NCI-H2029 (cell line): Measurements from ENCODE around the gene ADAM22.

Experiments used
- DNase-seq: peaks from one replicate; lab custom pipeline; 2025; lab: John Stamatoyannopoulos, UW

Gene ADAM22

GRCh38 chr7:88042157-88042556, 108.1 kb downstream of the ADAM22 start:
- no peak for DNase-seq

GRCh38 chr7:88042803-88043202, 108.8 kb downstream of the ADAM22 start:
- DNase-seq: no peak

- DNase-seq: no peak
These were observed 110.0 kb downstream of the ADAM22 start for GRCh38 chr7:88044069-88044468.

- no peak for DNase-seq
These were observed 113.0 kb downstream of the ADAM22 start for GRCh38 chr7:88046839-88047573.

- no peak for DNase-seq
These were observed 123.6 kb downstream of the ADAM22 start for GRCh38 chr7:88057655-88058054.

GRCh38 chr7:88062238-88062637, 128.2 kb downstream of the ADAM22 start:
- no peak for DNase-seq

GRCh38 chr7:88069093-88069492, 135.0 kb downstream of the ADAM22 start:
- DNase-seq: no peak

GRCh38 chr7:88071994-88072714, 138.1 kb downstream of the ADAM22 start:
- DNase-seq: no peak

GRCh38 chr7:88072715-88073055, 138.6 kb downstream of the ADAM22 start:
- DNase-seq: no peak

GRCh38 chr7:88073626-88074025, 139.6 kb downstream of the ADAM22 start:
- no peak for DNase-seq

GRCh38 chr7:88075216-88075615, 141.2 kb downstream of the ADAM22 start:
- DNase-seq: no peak

- no peak for DNase-seq
These were observed 149.8 kb downstream of the ADAM22 start for GRCh38 chr7:88083883-88084282.

GRCh38 chr7:88089561-88089960, 155.5 kb downstream of the ADAM22 start:
- DNase-seq: no peak

GRCh38 chr7:88090240-88090639, 156.2 kb downstream of the ADAM22 start:
- no peak for DNase-seq

GRCh38 chr7:88090671-88091070, 156.6 kb downstream of the ADAM22 start:
- no peak for DNase-seq

- DNase-seq: no peak
These were observed 158.1 kb downstream of the ADAM22 start for GRCh38 chr7:88091988-88092675.

GRCh38 chr7:88092676-88092999, 158.6 kb downstream of the ADAM22 start:
- DNase-seq: peak; percentile 34

GRCh38 chr7:88101769-88102168, 167.7 kb downstream of the ADAM22 start:
- no peak for DNase-seq

GRCh38 chr7:88102675-88103074, 168.6 kb downstream of the ADAM22 start:
- DNase-seq: no peak

GRCh38 chr7:88104732-88105131, 170.7 kb downstream of the ADAM22 start:
- no peak for DNase-seq

GRCh38 chr7:88105231-88105630, 171.2 kb downstream of the ADAM22 start:
- DNase-seq: no peak

GRCh38 chr7:88106434-88106833, 172.4 kb downstream of the ADAM22 start:
- DNase-seq: no peak

- DNase-seq: peak; percentile 85
These were observed 175.6 kb downstream of the ADAM22 start for GRCh38 chr7:88109612-88110011.
